HEK293T (cell line): ENCODE data around the gene METTL24.

ENCODE experiments used
- CTCF ChIA-PET: fragments of 350-600 bp; formaldehyde crosslinking; extraction: SDS; loops from one replicate; lab custom pipeline; 2021; ENCODE audit warnings: antibody characterized with exemption, inconsistent platforms; lab: Yijun Ruan, JAX
- POLR2A ChIA-PET: fragments of 350-600 bp; formaldehyde crosslinking; extraction: SDS; loops from one replicate; lab custom pipeline; 2020; ENCODE audit warnings: antibody characterized with exemption, inconsistent platforms; lab: Yijun Ruan, JAX
- DNase-seq: peaks from one replicate; pipeline ENCODE4 v3.0.0; 2012; ENCODE audit warnings: mixed read lengths; ENCODE audit errors: extremely low spot score
- ARNT ChIP-seq: fragments of 450-650 bp; IDR thresholded peaks from 2 replicates; pipeline ENCODE4 v1.6.1; 2017; ENCODE audit warnings: mild to moderate bottlenecking
- BHLHE40 ChIP-seq: fragments of 450-650 bp; IDR thresholded peaks from 2 replicates; pipeline ENCODE4 v1.6.1; 2016; ENCODE audit warnings: mild to moderate bottlenecking, moderate library complexity, borderline replicate concordance
- CTBP1 ChIP-seq: fragments of 450-650 bp; IDR thresholded peaks from 2 replicates; pipeline ENCODE4 v1.6.1; 2016; ENCODE audit warnings: borderline replicate concordance
- ELF4 ChIP-seq: fragments of 450-650 bp; IDR thresholded peaks from 2 replicates; pipeline ENCODE4 v1.6.1; 2017; ENCODE audit warnings: antibody characterized with exemption
- FOXA1 ChIP-seq: fragments of 450-650 bp; IDR thresholded peaks from 2 replicates; pipeline ENCODE4 v1.6.1; 2016; ENCODE audit warnings: mild to moderate bottlenecking
- FOXK2 ChIP-seq: fragments of 450-650 bp; IDR thresholded peaks from 2 replicates; pipeline ENCODE4 v1.6.1; 2016; ENCODE audit warnings: mild to moderate bottlenecking
- FOXM1 ChIP-seq: fragments of 450-650 bp; IDR thresholded peaks from 2 replicates; pipeline ENCODE4 v1.6.1; 2017; ENCODE audit warnings: mild to moderate bottlenecking, borderline replicate concordance
- HDGF ChIP-seq: fragments of 450-650 bp; IDR thresholded peaks from 2 replicates; pipeline ENCODE4 v1.6.1; 2017; ENCODE audit warnings: antibody characterized with exemption, borderline replicate concordance
- L3MBTL2 ChIP-seq: fragments of 450-650 bp; conservative IDR thresholded peaks from 2 replicates; pipeline ENCODE4 v1.6.1; 2016; ENCODE audit warnings: mild to moderate bottlenecking
- LEF1 ChIP-seq: fragments of 450-650 bp; IDR thresholded peaks from 2 replicates; pipeline ENCODE4 v1.6.1; 2017; ENCODE audit warnings: mild to moderate bottlenecking, borderline replicate concordance
- NFRKB ChIP-seq: fragments of 450-650 bp; IDR thresholded peaks from 2 replicates; pipeline ENCODE4 v1.6.1; 2016; ENCODE audit warnings: mild to moderate bottlenecking, moderate library complexity
- PKNOX1 ChIP-seq: fragments of 450-650 bp; IDR thresholded peaks from 2 replicates; pipeline ENCODE4 v1.6.1; 2016
- SP1 ChIP-seq: fragments of 450-650 bp; IDR thresholded peaks from 2 replicates; pipeline ENCODE4 v1.6.1; 2017
- SUZ12 ChIP-seq: fragments of 450-650 bp; IDR thresholded peaks from 2 replicates; pipeline ENCODE4 v1.6.1; 2016; ENCODE audit warnings: mild to moderate bottlenecking
- TARDBP ChIP-seq: fragments of 450-650 bp; IDR thresholded peaks from 2 replicates; pipeline ENCODE4 v1.6.1; 2016
- ZNF384 ChIP-seq: fragments of 450-650 bp; IDR thresholded peaks from 2 replicates; pipeline ENCODE4 v1.6.1; 2016

METTL24 gene

GRCh38 chr6:110320307-110320706 is 37.8 kb downstream of the METTL24 start:
- DNase-seq, result no peak
- TF ChIP-seq ZNF384 (no peak), ARNT (no peak), FOXA1 (no peak), TARDBP (no peak), PKNOX1 (no peak), SP1 (no peak), ELF4 (no peak), BHLHE40 (no peak), CTBP1 (no peak), LEF1 (no peak), L3MBTL2 (no peak), HDGF (no peak), SUZ12 (no peak), FOXM1 (no peak), FOXK2 (no peak), NFRKB (no peak)
- CTCF ChIA-PET, result no interaction called here
- POLR2A ChIA-PET, result no interaction called here

- CTCF ChIA-PET, result no interaction called here
- DNase-seq, result no peak
- POLR2A ChIA-PET, result interaction anchor here (1.6 kb wide), 1 partner anchor 8 kb away, joined by 4 read pairs; no protein-coding TSS in a partner anchor
- TF ChIP-seq CTBP1 (no peak), FOXM1 (no peak), ARNT (no peak), FOXA1 (no peak), NFRKB (no peak), ELF4 (no peak), L3MBTL2 (no peak), FOXK2 (no peak), SP1 (no peak), SUZ12 (no peak), PKNOX1 (no peak), LEF1 (no peak), BHLHE40 (no peak), HDGF (no peak), TARDBP (no peak), ZNF384 (no peak)
These were observed 38.3 kb downstream of the METTL24 start for GRCh38 chr6:110319843-110320242.

GRCh38 chr6:110319381-110319780 is 38.8 kb downstream of the METTL24 start:
- ChIA-PET POLR2A (interaction anchor here (1.6 kb wide), 1 partner anchor 8 kb away, joined by 4 read pairs; no protein-coding TSS in a partner anchor), CTCF (interaction anchor here (0.7 kb wide), 1 partner anchor 965 kb away, joined by 3 read pairs; no protein-coding TSS in a partner anchor)
- TF ChIP-seq SUZ12 (no peak), NFRKB (no peak), HDGF (no peak), CTBP1 (no peak), FOXA1 (no peak), ARNT (no peak), L3MBTL2 (no peak), FOXM1 (no peak), ELF4 (no peak), PKNOX1 (no peak)
- DNase-seq, result no peak

GRCh38 chr6:110318971-110319370 is 39.2 kb downstream of the METTL24 start:
- POLR2A ChIA-PET, result interaction anchor here (0.6 to 1.6 kb wide), 2 partner anchors 9 to 101 kb away, joined by 3 to 4 read pairs; no protein-coding TSS in a partner anchor
- CTCF ChIA-PET, result interaction anchor here (0.7 kb wide), 1 partner anchor 965 kb away, joined by 3 read pairs; no protein-coding TSS in a partner anchor
- TF ChIP-seq TARDBP (no peak), L3MBTL2 (no peak), LEF1 (no peak), FOXK2 (no peak)
- no peak for DNase-seq

DNA sequence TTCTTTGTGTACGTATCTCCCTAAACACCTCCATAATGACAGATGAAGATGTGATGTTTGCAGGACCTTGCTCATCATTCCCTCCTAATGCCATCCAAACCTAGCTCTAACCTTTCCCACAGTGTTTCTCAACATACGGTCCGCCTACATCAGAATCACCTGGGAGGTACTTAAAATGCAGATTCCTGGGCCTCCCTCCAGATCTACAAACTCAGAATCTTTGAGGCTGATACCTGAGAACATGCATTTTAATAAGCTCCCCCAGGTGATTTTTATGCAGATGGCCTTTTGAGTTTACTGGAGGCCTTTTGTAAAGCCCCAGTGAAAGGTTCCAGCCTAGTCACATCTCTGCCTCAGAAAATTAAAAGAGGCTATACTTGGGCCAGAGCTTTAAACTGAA is 40.5 kb downstream of the METTL24 start:
- CTCF ChIA-PET, result interaction anchor here (0.7 kb wide), 1 partner anchor 30 kb away, joined by 4 read pairs; no protein-coding TSS in a partner anchor
- no peak for DNase-seq

More for the DNA sequence above, 40.5 kb downstream of the METTL24 start:
- no peak for TF ChIP-seq NFRKB
- TF ChIP-seq SUZ12, result no peak
- no peak for TF ChIP-seq FOXK2
- TF ChIP-seq ZNF384, result no peak
- TF ChIP-seq TARDBP, result no peak
- no peak for TF ChIP-seq ELF4
- TF ChIP-seq PKNOX1, result no peak
- no peak for TF ChIP-seq L3MBTL2
- no peak for TF ChIP-seq FOXM1
- TF ChIP-seq ARNT, result no peak
- TF ChIP-seq BHLHE40, result no peak
- TF ChIP-seq CTBP1, result no peak
- TF ChIP-seq FOXA1, result no peak
- TF ChIP-seq LEF1, result no peak
- POLR2A ChIA-PET, result no interaction called here
